Uterus (tissue), 4 donors: ENCODE data around the gene ENPP3. TPM values are rescaled to one million over a fixed set of nuclear protein-coding genes. Genes with fewer than 3 reads are reported as not detected.
"Not testable (repeated sequence)": the region's sequence is repeated elsewhere in the genome, so short reads cannot be mapped to it uniquely, and the experiment has no call there.

Experiments used
- DNase-seq, 2 donors: peaks; one replicate each; pipeline ENCODE4 v3.0.0-alpha.2; 2019 to 2020
- H3K27ac ChIP-seq, 2 donors: fragments of 200-600 bp; sonication (generic); 1 replicate in 1 of 2; 2 replicates in 1 of 2; pipeline ENCODE4 v1.5.1; 2016 to 2018
- H3K27me3 ChIP-seq, 2 donors: fragments of 200-600 bp; sonication (generic); one replicate each; pipeline ENCODE4 v1.5.1; 2018 to 2019; ENCODE audit warnings: control low read depth in 1 of 2
- H3K36me3 ChIP-seq, 2 donors: fragments of 200-600 bp; sonication (generic); one replicate each; pipeline ENCODE4 v1.5.1; 2019; ENCODE audit warnings: control low read depth in 1 of 2
- H3K4me1 ChIP-seq, 2 donors: fragments of 200-600 bp; sonication (generic); one replicate each; pipeline ENCODE4 v1.5.1; 2018 to 2019; ENCODE audit warnings: control low read depth in 1 of 2
- H3K4me3 ChIP-seq, 2 donors: fragments of 200-600 bp; sonication (generic); 1 replicate in 1 of 2; 2 replicates in 1 of 2; pipeline ENCODE4 v1.5.1; 2018 to 2019; ENCODE audit warnings: mild to moderate bottlenecking in 1 of 2
- H3K9me3 ChIP-seq, 2 donors: fragments of 200-600 bp; sonication (generic); one replicate each; pipeline ENCODE4 v1.5.1; 2019; ENCODE audit warnings: control low read depth in 1 of 2
- CTCF ChIP-seq, 4 experiments: fragments of 200-600 bp in 2 of 4; fragments of 450-650 bp in 2 of 4; sonication (generic) in 2 of 4; IDR thresholded peaks; one replicate each; pipeline ENCODE4 v1.5.1; 2016 to 2019; ENCODE audit warnings: antibody characterized with exemption in 4 of 4, mild to moderate bottlenecking in 2 of 4, moderate library complexity in 1 of 4
- POLR2A ChIP-seq, 2 donors: fragments of 450-650 bp; IDR thresholded peaks; one replicate each; pipeline ENCODE4 v1.6.1; 2016; ENCODE audit warnings: antibody characterized with exemption in 2 of 2, mild to moderate bottlenecking in 1 of 2, moderate library complexity in 1 of 2
- intact Hi-C: fragments of 100-400 bp; cut with DNase I; formaldehyde crosslinking; loops from one replicate; pipeline ENCODE4 v1.15.1; 2023; ENCODE audit warnings: low total_unique reads
- total RNA-seq, 4 donors: library from RNA; depleted of rRNA in 3 of 4; stranded (reverse); fragments of >200 nt in 3 of 4; gene quantifications; one replicate each; pipeline versions ENCODE4 v1.1.0 to v1.2.4, GENCODE V29; 2014 to 2023
- donor health status: DM: yes; HTN: yes; CAD: no.

ENPP3 gene
- total RNA-seq, 4 donors from 2014 or later = 0.40 to 7.2 (median 4.2) TPM

- no peak overlapping the region for H3K27ac ChIP-seq
- TF ChIP-seq POLR2A (IDR thresholded peaks at IDR 0.05) (no peak), CTCF (IDR thresholded peaks at IDR 0.05) (peak; percentile 73 to 88 (median 78))
- H3K4me3 ChIP-seq = no peak overlapping the region
- no peaks in the 10 kb centered on the region for H3K9me3 ChIP-seq
- DNase-seq = peak; percentile 52 to 62
- no peaks in the 10 kb centered on the region for H3K27me3 ChIP-seq
- intact Hi-C loops = loop anchor here (10.0 kb wide), 1 partner anchor 220 kb away; no protein-coding TSS in a partner anchor
- no peaks in the 10 kb centered on the region for H3K36me3 ChIP-seq
- no peaks in the 10 kb centered on the region for H3K4me1 ChIP-seq
These were observed 57.8 kb downstream of the ENPP3 start for GRCh38 chr6:131694832-131695426.

GRCh38 chr6:131696956-131697355 lies 59.9 kb downstream of the ENPP3 start:
- Histone ChIP-seq H3K9me3 (no peaks in the 10 kb centered on the region), H3K36me3 (no peaks in the 10 kb centered on the region), H3K27me3 (no peaks in the 10 kb centered on the region), H3K4me1 (no peaks in the 10 kb centered on the region), H3K4me3 (no peak overlapping the region), H3K27ac (no peak overlapping the region)
- TF ChIP-seq POLR2A (IDR thresholded peaks at IDR 0.05) (no peak), CTCF (IDR thresholded peaks at IDR 0.05) (no peak)
- DNase-seq = no peak
- intact Hi-C loops = loop anchor here (10.0 kb wide), 1 partner anchor 218 kb away; no protein-coding TSS in a partner anchor

GRCh38 chr6:131700851-131701250 lies 63.7 kb downstream of the ENPP3 start:
- H3K4me3 ChIP-seq, H3K27ac ChIP-seq, DNase-seq, H3K9me3 ChIP-seq, H3K27me3 ChIP-seq, H3K36me3 ChIP-seq, H3K4me1 ChIP-seq, intact Hi-C loops: not testable (repeated sequence)

DNA sequence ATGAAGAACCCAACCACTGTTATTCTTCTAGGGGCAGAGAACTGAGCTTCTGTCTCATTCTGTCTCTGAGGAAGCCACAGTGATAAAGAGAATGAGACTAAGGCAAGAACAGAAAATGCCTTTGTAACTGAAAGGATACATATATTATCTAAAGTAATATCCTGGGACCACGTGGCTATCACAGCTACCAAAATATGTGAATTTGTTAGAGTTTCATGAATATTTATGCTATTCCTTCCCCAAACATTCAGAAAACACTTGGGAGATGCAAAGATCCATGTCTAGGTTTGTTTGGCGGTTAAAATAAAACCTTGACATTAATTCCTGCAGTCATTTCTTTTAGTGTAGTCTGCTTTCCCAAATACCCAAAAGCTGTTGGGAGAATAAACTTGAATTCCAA lies 66.8 kb downstream of the ENPP3 start:
- DNase-seq, H3K9me3 ChIP-seq, H3K27ac ChIP-seq, H3K4me3 ChIP-seq, H3K36me3 ChIP-seq, H3K4me1 ChIP-seq, intact Hi-C loops, H3K27me3 ChIP-seq: not testable (repeated sequence)

DNA sequence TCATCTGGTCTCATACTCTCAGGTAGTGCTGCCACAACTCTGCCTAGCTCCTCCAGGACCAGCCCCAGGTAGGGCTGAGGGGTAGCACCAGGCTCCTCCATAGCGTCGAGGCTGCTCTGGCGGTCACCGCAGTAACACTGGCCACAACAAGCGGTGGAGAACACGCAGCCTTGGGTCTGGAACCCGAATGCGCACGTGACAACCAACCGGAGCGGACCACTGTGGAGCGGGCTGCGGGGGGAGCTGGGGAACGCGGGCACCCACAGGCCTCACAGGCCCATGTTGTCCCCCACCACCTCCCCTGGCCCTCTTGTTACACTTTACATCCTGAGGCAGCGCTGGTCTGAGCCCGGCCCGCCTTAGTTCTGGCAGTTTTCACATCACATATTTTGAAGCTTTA lies 73.8 kb downstream of the ENPP3 start, which contains the start of gene CTAGE9:
Gene CTAGE9 (minus strand): TSS at position 101 of the 400 bp plus-strand sequence. CDS start 0 bp downstream, at position 101.
- H3K4me1 ChIP-seq, DNase-seq, H3K9me3 ChIP-seq, intact Hi-C loops, H3K27me3 ChIP-seq, H3K36me3 ChIP-seq, H3K4me3 ChIP-seq, H3K27ac ChIP-seq: not testable (repeated sequence)

GRCh38 chr6:131715567-131715966 lies 78.5 kb downstream of the ENPP3 start:
- DNase-seq, H3K36me3 ChIP-seq, H3K4me1 ChIP-seq, H3K9me3 ChIP-seq, H3K27me3 ChIP-seq, intact Hi-C loops, H3K27ac ChIP-seq, H3K4me3 ChIP-seq: not testable (repeated sequence)

DNA sequence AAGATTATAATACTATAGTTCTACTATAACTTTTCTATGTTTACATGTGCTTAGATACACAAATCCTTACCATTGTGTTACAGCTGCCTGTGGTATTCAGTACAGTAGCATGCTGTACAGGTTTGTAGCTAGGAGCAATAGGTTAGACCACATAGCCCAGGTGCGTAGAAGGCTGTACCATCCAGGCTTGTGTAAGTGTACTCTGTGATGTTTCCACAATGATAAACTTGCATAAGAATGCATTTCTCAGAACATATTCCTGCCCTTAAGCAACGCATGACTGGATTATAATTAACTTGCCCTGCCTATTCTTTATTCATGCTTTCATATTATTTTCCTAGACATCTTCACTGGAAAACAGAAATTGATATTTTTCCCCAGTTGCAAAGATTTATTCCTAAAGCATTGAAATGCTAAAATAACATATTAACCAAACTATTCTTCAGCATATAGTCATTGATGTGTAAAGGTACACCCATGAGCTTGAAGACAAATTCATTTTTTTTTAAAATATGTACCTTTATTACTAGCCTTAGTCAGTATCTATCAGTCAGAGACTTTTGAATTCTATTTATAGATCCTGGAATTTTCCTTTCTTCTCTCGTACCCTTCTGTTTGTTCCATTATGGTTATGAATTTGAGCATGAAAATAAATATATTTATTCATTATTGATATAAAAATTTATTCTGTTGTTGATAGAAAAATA lies 80.9 kb downstream of the ENPP3 start:
- Histone ChIP-seq H3K27me3 (no peaks in the 10 kb centered on the region), H3K4me1 (no peaks in the 10 kb centered on the region), H3K27ac (no peak overlapping the region), H3K9me3 (no peaks in the 10 kb centered on the region), H3K4me3 (no peak overlapping the region), H3K36me3 (no peaks in the 10 kb centered on the region)
- TF ChIP-seq CTCF (IDR thresholded peaks at IDR 0.05) = no peak
- TF ChIP-seq POLR2A (IDR thresholded peaks at IDR 0.05) = no peak
- no peak for DNase-seq
- intact Hi-C loops = no loop called here
